H7 (cell line): ENCODE data around the gene BCAT1. TPM values are rescaled to one million over a fixed set of nuclear protein-coding genes. Genes with fewer than 3 reads are reported as not detected.
"Not testable (repeated sequence)": the region's sequence is repeated elsewhere in the genome, so short reads cannot be mapped to it uniquely, and the experiment has no call there.

Experiments used
- DNase-seq: peaks from one replicate; pipeline ENCODE4 v3.0.0; 2012
- H3K27me3 ChIP-seq: 2 replicates; pipeline ENCODE4 v1.6.0; 2011; ENCODE audit warnings: mild to moderate bottlenecking, low read length; ENCODE audit not compliant: control insufficient read depth, insufficient read depth
- H3K36me3 ChIP-seq: replicated peaks from 2 replicates; pipeline ENCODE4 v1.5.1; 2011; ENCODE audit warnings: low read length; ENCODE audit not compliant: control insufficient read depth, insufficient read depth
- H3K4me3 ChIP-seq: 2 replicates; pipeline ENCODE4 v1.5.1; 2011; ENCODE audit warnings: low read depth, mild to moderate bottlenecking, control low read depth, low read length, moderate library complexity; ENCODE audit not compliant: insufficient read depth
- total RNA-seq: library from RNA; depleted of rRNA; stranded (reverse); fragments of >200 nt; shearing (Covaris generic); gene quantifications from 2 replicates; pipeline ENCODE4 v1.2.3, GENCODE V29; 2014

Gene BCAT1
- total RNA-seq, 1 experiment from 2014 or later: 150 TPM

- no peak for DNase-seq
- peaks cover 4% of the 10 kb centered on the region for H3K36me3 ChIP-seq
- no peak overlapping the region for H3K4me3 ChIP-seq
- H3K27me3 ChIP-seq: no peaks in the 10 kb centered on the region
Observed at GRCh38 chr12:24853094-24853493, 95.8 kb downstream of the BCAT1 start.

- Histone ChIP-seq H3K36me3 (peaks cover 2% of the 10 kb centered on the region; the same call in 1 of the 2 replicates), H3K4me3 (no peak overlapping the region), H3K27me3 (no peaks in the 10 kb centered on the region)
- DNase-seq: no peak
Observed at GRCh38 chr12:24852420-24852819, 96.5 kb downstream of the BCAT1 start.

GRCh38 chr12:24851883-24852282, 97.0 kb downstream of the BCAT1 start:
- not testable (repeated sequence) for H3K36me3 ChIP-seq, DNase-seq, H3K4me3 ChIP-seq, H3K27me3 ChIP-seq

- H3K4me3 ChIP-seq: no peak overlapping the region
- no peaks in the 10 kb centered on the region for H3K27me3 ChIP-seq
- no peak for DNase-seq
- peaks cover 2% of the 10 kb centered on the region; the same call in 1 of the 2 replicates for H3K36me3 ChIP-seq
Observed at GRCh38 chr12:24851341-24851740, 97.6 kb downstream of the BCAT1 start.

GRCh38 chr12:24850496-24850895, 98.4 kb downstream of the BCAT1 start:
- Histone ChIP-seq H3K4me3 (no peak overlapping the region), H3K27me3 (no peaks in the 10 kb centered on the region), H3K36me3 (peaks cover 2% of the 10 kb centered on the region; the same call in 1 of the 2 replicates)
- no peak for DNase-seq

GRCh38 chr12:24848941-24849477, 99.9 kb downstream of the BCAT1 start:
- no peak overlapping the region for H3K4me3 ChIP-seq
- DNase-seq: no peak
- H3K27me3 ChIP-seq: no peaks in the 10 kb centered on the region
- H3K36me3 ChIP-seq: peaks cover 2% of the 10 kb centered on the region

- no peak for DNase-seq
- H3K27me3 ChIP-seq: no peaks in the 10 kb centered on the region
- H3K36me3 ChIP-seq: peaks cover 5% of the 10 kb centered on the region
Observed at GRCh38 chr12:24846689-24847088, 102.2 kb downstream of the BCAT1 start.

GRCh38 chr12:24845615-24846014, 103.3 kb downstream of the BCAT1 start:
- Histone ChIP-seq H3K27me3 (no peaks in the 10 kb centered on the region), H3K4me3 (no peak overlapping the region), H3K36me3 (peaks cover 5% of the 10 kb centered on the region)
- no peak for DNase-seq

More at GRCh38 chr12:24846689-24847088, 102.2 kb downstream of the BCAT1 start:
- H3K4me3 ChIP-seq: no peak overlapping the region

- H3K27me3 ChIP-seq: no peaks in the 10 kb centered on the region
- no peak overlapping the region for H3K4me3 ChIP-seq
- no peak for DNase-seq
Observed at GRCh38 chr12:24840046-24840800, 108.7 kb downstream of the BCAT1 start.

GRCh38 chr12:24839268-24839791, 109.6 kb downstream of the BCAT1 start:
- Histone ChIP-seq H3K4me3 (no peak overlapping the region), H3K36me3 (peaks cover 8% of the 10 kb centered on the region), H3K27me3 (no peaks in the 10 kb centered on the region)
- DNase-seq: no peak

More at GRCh38 chr12:24840046-24840800, 108.7 kb downstream of the BCAT1 start:
- H3K36me3 ChIP-seq: peaks cover 8% of the 10 kb centered on the region

- Histone ChIP-seq H3K4me3 (no peak overlapping the region), H3K36me3 (peaks cover 9% of the 10 kb centered on the region), H3K27me3 (no peaks in the 10 kb centered on the region)
- no peak for DNase-seq
Observed at GRCh38 chr12:24838531-24838950, 110.4 kb downstream of the BCAT1 start.

GRCh38 chr12:24835377-24835776, 113.5 kb downstream of the BCAT1 start:
- Histone ChIP-seq H3K27me3 (no peaks in the 10 kb centered on the region), H3K36me3 (peaks cover 13% of the 10 kb centered on the region), H3K4me3 (no peak overlapping the region)
- DNase-seq: no peak

- Histone ChIP-seq H3K36me3 (peaks cover 9% of the 10 kb centered on the region), H3K4me3 (no peak overlapping the region), H3K27me3 (no peaks in the 10 kb centered on the region)
- no peak for DNase-seq
Observed at GRCh38 chr12:24833513-24833912, 115.4 kb downstream of the BCAT1 start.

GRCh38 chr12:24823808-24824515, 124.9 kb downstream of the BCAT1 start:
- Histone ChIP-seq H3K27me3 (no peaks in the 10 kb centered on the region), H3K36me3 (peaks cover 4% of the 10 kb centered on the region), H3K4me3 (no peak overlapping the region)
- no peak for DNase-seq
